ENCODE measurements around the gene CRTC1. TPM values are rescaled to one million over a fixed set of nuclear protein-coding genes. Genes with fewer than 3 reads are reported as not detected.

CRTC1 gene
- total RNA-seq, 1 donor, result 4.3 TPM

GRCh38 chr19:18735324-18735723, 51.8 kb downstream of the CRTC1 start:
- no peaks in the 10 kb centered on the region for H3K27me3 ChIP-seq (ENCODE audit: insufficient read depth, low read length)
- no peaks in the 10 kb centered on the region for H3K4me1 ChIP-seq (ENCODE audit: insufficient read depth, low read length)
- no peaks in the 10 kb centered on the region for H3K9me3 ChIP-seq (ENCODE audit: low read depth, low read length)
- no peak overlapping the region for H3K4me3 ChIP-seq (ENCODE audit: low read length)

GRCh38 chr19:18735752-18736151, 52.3 kb downstream of the CRTC1 start:
- H3K4me1 ChIP-seq (ENCODE audit: insufficient read depth, low read length), result no peaks in the 10 kb centered on the region
- no peaks in the 10 kb centered on the region for H3K27me3 ChIP-seq (ENCODE audit: insufficient read depth, low read length)
- no peaks in the 10 kb centered on the region for H3K9me3 ChIP-seq (ENCODE audit: low read depth, low read length)
- no peak overlapping the region for H3K4me3 ChIP-seq (ENCODE audit: low read length)

GRCh38 chr19:18736415-18737336, 53.2 kb downstream of the CRTC1 start:
- Histone ChIP-seq H3K4me3 (ENCODE audit: low read length) (no peak overlapping the region), H3K4me1 (ENCODE audit: insufficient read depth, low read length) (no peaks in the 10 kb centered on the region), H3K27me3 (ENCODE audit: insufficient read depth, low read length) (no peaks in the 10 kb centered on the region), H3K9me3 (ENCODE audit: low read depth, low read length) (no peaks in the 10 kb centered on the region)

DNA sequence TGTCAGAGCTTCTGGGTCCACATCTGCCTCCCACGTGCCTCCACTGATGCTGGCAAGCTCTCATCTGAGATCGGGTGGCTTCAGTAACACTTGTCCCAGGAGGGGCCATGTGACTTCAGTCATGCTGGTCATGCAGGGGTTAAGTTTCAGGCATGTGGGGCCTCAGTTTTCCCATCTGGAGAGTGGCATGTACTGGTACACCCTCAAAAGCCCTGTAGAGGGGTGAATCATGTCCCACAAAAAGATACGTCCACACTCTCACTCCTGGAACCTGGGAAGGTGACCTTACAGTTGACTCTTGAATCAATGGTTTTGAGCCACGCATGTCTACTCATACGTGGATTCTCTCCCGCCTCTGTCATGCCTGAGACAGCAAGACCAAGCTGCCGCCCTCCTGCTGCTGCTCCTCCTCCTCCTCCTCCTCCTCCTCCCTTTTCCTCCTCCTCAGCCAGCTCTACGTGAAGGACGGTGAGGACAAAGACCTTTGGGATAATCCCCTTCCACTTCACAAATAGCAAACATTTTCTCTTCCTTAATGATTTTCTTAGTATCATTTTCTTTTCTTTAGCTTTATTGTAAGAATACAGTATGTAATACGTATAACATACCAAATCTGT, 54.0 kb downstream of the CRTC1 start:
- Histone ChIP-seq H3K27me3 (ENCODE audit: insufficient read depth, low read length) (no peaks in the 10 kb centered on the region), H3K4me1 (ENCODE audit: insufficient read depth, low read length) (no peaks in the 10 kb centered on the region), H3K9me3 (ENCODE audit: low read depth, low read length) (no peaks in the 10 kb centered on the region), H3K4me3 (ENCODE audit: low read length) (no peak overlapping the region)

- Histone ChIP-seq H3K9me3 (ENCODE audit: low read depth, low read length) (no peaks in the 10 kb centered on the region), H3K4me1 (ENCODE audit: insufficient read depth, low read length) (no peaks in the 10 kb centered on the region), H3K27me3 (ENCODE audit: insufficient read depth, low read length) (no peaks in the 10 kb centered on the region), H3K4me3 (ENCODE audit: low read length) (no peak overlapping the region)
These were observed 54.5 kb downstream of the CRTC1 start for GRCh38 chr19:18737954-18738351.

- H3K4me3 ChIP-seq (ENCODE audit: low read length), result no peak overlapping the region
- no peaks in the 10 kb centered on the region for H3K9me3 ChIP-seq (ENCODE audit: low read depth, low read length)
- no peaks in the 10 kb centered on the region for H3K4me1 ChIP-seq (ENCODE audit: insufficient read depth, low read length)
- H3K27me3 ChIP-seq (ENCODE audit: insufficient read depth, low read length), result no peaks in the 10 kb centered on the region
These were observed 55.6 kb downstream of the CRTC1 start for GRCh38 chr19:18738961-18739690.

GRCh38 chr19:18741124-18742121, 57.9 kb downstream of the CRTC1 start:
- H3K9me3 ChIP-seq (ENCODE audit: low read depth, low read length), result no peaks in the 10 kb centered on the region
- H3K4me3 ChIP-seq (ENCODE audit: low read length), result no peak overlapping the region
- no peaks in the 10 kb centered on the region for H3K4me1 ChIP-seq (ENCODE audit: insufficient read depth, low read length)
- H3K27me3 ChIP-seq (ENCODE audit: insufficient read depth, low read length), result no peaks in the 10 kb centered on the region

DNA sequence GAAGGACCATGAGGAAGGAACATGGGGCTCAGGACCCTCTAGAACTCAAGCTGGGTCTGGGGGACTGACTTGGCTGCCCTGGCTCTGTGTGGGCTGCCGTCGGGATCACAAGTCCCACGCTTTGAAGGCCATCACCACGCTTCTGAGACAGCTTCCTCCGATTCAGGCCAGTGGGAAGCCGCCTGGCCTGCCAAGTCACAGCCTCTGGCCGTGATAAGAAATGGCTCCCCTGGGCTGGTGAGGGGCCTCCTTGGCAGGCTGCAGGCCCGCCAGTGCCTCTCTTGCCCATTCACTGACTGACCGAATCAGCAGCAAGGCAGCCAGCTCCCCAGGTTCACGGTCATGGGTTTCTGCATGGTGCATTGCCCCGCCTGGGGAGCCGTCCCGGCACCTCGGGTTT, 58.8 kb downstream of the CRTC1 start:
- Histone ChIP-seq H3K27me3 (ENCODE audit: insufficient read depth, low read length) (no peaks in the 10 kb centered on the region), H3K4me1 (ENCODE audit: insufficient read depth, low read length) (no peaks in the 10 kb centered on the region), H3K4me3 (ENCODE audit: low read length) (no peak overlapping the region), H3K9me3 (ENCODE audit: low read depth, low read length) (no peaks in the 10 kb centered on the region)

DNA sequence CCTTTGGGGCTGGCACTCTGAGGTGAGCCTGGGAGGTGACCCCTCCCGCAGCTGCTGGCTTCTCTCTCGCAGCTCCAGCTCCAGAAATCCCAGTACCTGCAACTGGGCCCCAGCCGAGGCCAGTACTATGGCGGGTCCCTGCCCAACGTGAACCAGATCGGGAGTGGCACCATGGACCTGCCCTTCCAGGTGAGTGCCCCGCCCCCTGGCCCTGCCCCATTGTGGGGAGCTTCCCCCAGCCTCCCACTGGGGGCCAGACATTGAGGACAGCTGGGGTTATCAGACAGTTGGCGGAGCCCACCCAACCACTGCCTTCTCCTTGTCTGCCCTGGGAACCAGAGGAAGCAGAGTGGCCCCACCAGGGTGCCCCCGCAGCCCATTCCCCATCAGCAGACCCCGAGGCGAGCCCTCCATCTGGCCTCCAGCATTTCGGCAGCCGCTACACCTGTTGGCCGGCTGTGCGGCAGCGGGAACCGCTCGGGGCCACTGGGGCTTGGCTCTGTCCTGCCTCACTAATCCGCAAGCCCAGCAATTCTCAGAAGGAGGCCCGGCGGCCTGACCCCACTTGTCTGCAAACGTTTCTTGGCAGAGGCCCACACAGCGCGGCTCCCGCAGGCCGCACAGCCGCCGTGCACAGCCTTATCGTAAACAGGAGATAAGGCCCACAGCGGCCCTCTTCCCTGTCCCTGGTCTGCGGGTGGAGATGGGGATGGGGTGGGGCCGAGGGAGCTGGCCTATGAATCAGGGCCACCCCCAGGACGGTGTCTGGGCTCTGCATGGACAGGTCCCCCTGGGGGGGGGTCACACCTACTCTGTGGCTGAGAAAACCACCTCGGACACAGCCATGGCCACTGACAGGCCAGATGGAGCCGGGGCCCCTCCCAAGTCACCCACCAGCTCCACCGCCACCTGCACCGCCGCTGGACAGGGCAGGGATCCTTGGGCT, 59.6 kb downstream of the CRTC1 start:
- no peaks in the 10 kb centered on the region for H3K9me3 ChIP-seq (ENCODE audit: low read depth, low read length)
- H3K27me3 ChIP-seq (ENCODE audit: insufficient read depth, low read length), result no peaks in the 10 kb centered on the region
- no peaks in the 10 kb centered on the region for H3K4me1 ChIP-seq (ENCODE audit: insufficient read depth, low read length)

GRCh38 chr19:18743784-18744418, 60.4 kb downstream of the CRTC1 start:
- no peaks in the 10 kb centered on the region for H3K4me1 ChIP-seq (ENCODE audit: insufficient read depth, low read length)
- no peaks in the 10 kb centered on the region for H3K27me3 ChIP-seq (ENCODE audit: insufficient read depth, low read length)
- H3K9me3 ChIP-seq (ENCODE audit: low read depth, low read length), result no peaks in the 10 kb centered on the region

More for the DNA sequence above, 59.6 kb downstream of the CRTC1 start:
- no peak overlapping the region for H3K4me3 ChIP-seq (ENCODE audit: low read length)

GRCh38 chr19:18745012-18745735, 61.7 kb downstream of the CRTC1 start:
- no peaks in the 10 kb centered on the region for H3K4me1 ChIP-seq (ENCODE audit: insufficient read depth, low read length)
- no peaks in the 10 kb centered on the region for H3K27me3 ChIP-seq (ENCODE audit: insufficient read depth, low read length)
- no peak overlapping the region for H3K4me3 ChIP-seq (ENCODE audit: low read length)
- H3K9me3 ChIP-seq (ENCODE audit: low read depth, low read length), result no peaks in the 10 kb centered on the region

More at GRCh38 chr19:18743784-18744418, 60.4 kb downstream of the CRTC1 start:
- no peak overlapping the region for H3K4me3 ChIP-seq (ENCODE audit: low read length)

DNA sequence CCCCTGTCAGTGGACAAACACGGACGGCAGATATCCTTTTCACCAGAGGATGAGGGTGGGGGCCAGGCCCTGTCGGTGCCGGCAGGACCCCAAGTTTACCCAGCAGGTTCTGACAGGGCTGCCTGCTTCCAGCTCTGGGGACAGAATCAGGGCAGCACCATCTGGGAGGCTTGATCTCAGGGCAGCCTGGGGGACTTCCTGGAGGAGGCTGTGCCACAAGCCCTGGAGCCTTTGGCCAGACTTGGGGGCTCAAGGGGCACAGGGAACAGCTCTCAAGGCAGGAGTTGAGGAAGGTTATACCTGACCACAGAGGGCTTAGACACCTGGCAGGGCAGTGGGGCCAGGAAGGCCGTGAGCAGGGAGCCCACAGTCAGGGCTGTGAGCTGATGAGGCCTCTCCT, 62.5 kb downstream of the CRTC1 start:
- Histone ChIP-seq H3K27me3 (ENCODE audit: insufficient read depth, low read length) (no peaks in the 10 kb centered on the region), H3K9me3 (ENCODE audit: low read depth, low read length) (no peaks in the 10 kb centered on the region), H3K4me1 (ENCODE audit: insufficient read depth, low read length) (no peaks in the 10 kb centered on the region), H3K4me3 (ENCODE audit: low read length) (no peak overlapping the region)
